HG03378 (cell line): ENCODE data around the gene WNT9B.
"Not testable (repeated sequence)": the region's sequence is repeated elsewhere in the genome, so short reads cannot be mapped to it uniquely, and the experiment has no call there.

ENCODE experiments used
- ATAC-seq: cut with Tn5 transposase; IDR thresholded peaks from one replicate; pipeline ENCODE4 v1.9.1; 2021; ENCODE audit warnings: mild to moderate bottlenecking, moderate library complexity; ENCODE audit not compliant: unreplicated experiment

WNT9B gene

GRCh38 chr17:46903762-46904672 is 52.6 kb downstream of the WNT9B start:
- no peak for ATAC-seq

GRCh38 chr17:46908068-46908737 is 56.8 kb downstream of the WNT9B start:
- no peak for ATAC-seq

DNA sequence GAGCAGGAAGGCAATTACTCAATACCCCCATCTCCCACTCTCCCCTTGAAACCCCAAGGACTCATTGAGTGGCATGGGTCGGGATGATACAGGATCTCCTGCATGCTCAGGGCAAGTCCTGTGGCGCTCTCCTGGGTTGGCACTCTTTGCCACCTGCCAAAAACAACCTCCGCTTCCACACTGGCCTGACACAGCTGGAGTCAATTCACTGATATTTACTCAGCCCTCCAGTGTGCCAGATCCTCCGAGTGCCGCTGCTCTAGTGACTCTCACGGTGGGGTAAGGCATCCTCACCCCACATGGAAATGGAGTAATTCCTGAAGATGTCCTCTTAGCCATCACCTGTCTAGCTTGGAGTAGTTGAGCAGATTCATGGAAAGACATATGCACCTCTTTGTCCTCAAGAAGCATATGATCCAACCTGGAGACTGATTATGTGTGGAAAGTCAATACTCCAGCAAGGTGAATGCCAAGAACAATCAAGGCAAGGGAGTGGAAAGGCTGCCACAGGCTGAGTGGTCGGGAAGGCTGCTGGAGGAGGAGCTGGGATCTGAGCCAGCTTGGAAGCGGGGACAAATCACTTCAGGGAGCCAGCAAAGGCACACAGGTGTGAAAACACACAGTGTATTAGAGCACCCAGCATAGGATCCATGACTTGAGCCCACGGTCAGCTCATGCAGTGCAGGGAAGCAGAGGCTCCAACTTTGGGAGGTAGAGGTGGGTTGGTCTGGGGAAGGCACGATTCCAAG is 59.0 kb downstream of the WNT9B start:
- ATAC-seq = no peak

GRCh38 chr17:46911311-46911710 is 59.9 kb downstream of the WNT9B start:
- no peak for ATAC-seq

DNA sequence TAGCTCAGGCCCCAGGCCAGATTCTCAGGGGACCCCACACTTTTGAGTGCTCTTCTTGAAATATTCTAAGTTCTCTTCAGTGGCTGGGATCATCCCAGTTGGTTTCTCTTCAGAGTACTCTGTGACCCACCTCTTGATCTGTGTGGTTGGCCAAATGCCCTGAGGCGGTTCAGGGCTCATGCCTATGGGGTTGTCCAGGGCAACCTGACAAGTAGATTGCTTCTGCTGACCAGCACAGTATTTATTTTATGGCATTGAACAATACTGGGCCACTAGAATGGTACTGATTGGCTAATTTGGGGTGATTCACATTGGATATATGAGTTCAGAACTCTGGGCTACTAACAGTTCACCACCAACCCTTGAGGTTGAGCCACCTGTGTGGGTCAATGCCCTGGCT is 64.2 kb downstream of the WNT9B start:
- no peak for ATAC-seq

DNA sequence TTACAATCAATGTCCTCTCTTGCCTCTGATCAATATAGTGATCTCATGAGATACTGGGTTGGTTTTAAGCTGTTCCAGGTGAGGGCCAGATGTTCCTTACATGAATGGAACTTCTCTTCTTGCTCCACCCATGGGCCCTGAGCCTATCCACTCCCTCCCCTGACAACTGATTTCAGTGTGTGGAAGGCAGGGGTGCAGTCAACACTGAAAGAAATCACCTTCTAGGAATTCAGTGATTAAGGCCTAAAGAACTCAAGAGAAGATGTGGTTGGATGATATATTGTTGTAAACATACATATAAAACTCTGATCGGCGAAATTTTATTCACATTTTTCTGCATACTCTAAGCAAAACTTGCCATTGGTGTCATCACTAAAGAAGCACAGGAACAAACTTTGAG is 64.8 kb downstream of the WNT9B start:
- no peak for ATAC-seq

- no peak for ATAC-seq
Observed at GRCh38 chr17:46916623-46917022, 65.2 kb downstream of the WNT9B start.

GRCh38 chr17:46917041-46917440 is 65.7 kb downstream of the WNT9B start:
- ATAC-seq = no peak

- no peak for ATAC-seq
Observed at GRCh38 chr17:46917516-46917915, 66.1 kb downstream of the WNT9B start.

DNA sequence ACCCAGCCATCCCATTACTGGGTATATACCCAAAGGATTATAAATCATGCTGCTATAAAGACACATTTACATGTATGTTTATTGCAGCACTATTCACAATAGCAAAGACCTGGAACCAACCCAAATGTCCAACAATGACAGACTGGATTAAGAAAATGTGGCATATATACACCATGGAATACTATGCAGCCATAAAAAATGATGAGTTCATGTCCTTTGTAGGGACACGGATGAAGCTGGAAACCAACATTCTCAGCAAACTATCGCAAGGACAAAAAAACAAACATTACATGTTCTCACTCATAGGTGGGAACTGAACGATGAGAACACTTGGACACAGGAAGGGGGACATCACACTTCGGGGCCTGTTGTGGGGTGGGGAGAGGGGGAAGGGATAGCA is 70.6 kb downstream of the WNT9B start:
- not testable (repeated sequence) for ATAC-seq

DNA sequence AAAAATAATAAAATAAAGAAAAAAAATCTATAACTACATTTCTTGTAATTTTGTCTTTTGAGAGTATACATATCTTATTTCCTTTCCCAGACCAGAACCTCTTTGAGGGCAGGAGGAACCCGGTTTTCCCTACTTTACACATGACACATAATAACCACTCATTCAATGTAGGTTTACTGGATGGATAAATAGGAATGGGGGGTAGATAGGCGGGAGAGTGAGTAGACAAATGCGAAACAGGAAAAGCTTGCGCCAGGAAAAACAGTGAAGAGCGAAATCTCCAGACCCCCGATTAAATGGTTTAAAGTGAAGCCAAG is 71.1 kb downstream of the WNT9B start:
- no peak for ATAC-seq

GRCh38 chr17:46922804-46923635 is 71.6 kb downstream of the WNT9B start, which contains the start of gene GOSR2:
Gene GOSR2 (plus strand): TSS chr17:46923160. CDS start chr17:46923193, 33 bp downstream.
- peak; percentile 72 for ATAC-seq

DNA sequence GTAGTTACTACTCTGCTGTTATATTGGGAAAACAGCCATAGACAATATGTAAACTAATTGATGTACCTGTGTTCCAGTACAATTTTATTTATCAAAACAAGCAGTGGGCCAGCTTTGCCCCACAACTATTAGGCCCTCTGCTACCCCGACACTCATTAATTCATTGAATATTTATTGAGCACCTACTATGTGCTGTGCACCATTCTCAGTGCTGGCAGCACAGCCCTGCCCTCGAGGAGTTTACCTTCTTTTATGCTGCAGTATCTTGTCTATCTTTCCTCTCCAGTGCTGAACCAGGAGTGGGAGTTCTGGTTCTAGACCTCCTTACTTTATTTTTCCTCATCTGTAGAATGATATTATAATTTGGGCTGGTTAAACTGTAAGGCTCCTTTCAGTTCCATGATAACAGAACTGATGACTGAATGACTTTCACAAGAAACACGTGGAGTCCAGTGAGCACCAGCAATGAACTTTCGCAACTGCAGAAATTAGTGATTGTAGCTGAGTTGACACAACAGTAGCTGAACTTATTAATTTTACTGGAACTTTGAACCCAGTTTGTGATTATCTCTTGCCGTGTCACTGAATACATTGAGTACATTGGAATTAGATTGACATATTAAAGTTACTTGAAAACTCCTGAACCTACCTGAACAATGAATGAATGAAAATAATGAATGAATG is 73.9 kb downstream of the WNT9B start:
- ATAC-seq = no peak

GRCh38 chr17:46928467-46929261 is 77.3 kb downstream of the WNT9B start:
- no peak for ATAC-seq

- no peak for ATAC-seq
Observed at GRCh38 chr17:46929413-46929812, 78.0 kb downstream of the WNT9B start.

- ATAC-seq = no peak
Observed at GRCh38 chr17:46930051-46930450, 78.7 kb downstream of the WNT9B start.

DNA sequence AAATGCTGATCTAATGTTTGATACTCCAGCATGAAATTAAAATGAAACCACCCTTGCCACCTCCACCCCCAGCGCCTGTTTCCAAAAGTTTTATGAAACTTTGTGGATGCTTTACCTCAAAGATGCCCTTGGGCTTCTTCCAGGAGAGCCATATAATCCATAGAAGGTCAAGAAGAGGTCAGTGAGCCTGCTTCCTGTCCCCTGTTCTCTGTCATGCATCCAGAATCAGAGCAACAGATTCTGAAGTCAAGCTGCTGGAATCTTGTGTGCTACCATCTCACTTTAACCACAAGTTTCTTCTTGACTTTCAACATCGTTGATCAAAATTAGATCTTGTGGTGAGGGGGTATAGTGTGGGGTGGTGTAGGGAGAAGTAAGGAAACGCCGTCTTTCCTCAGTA is 80.2 kb downstream of the WNT9B start:
- ATAC-seq = no peak

- ATAC-seq = no peak
Observed at GRCh38 chr17:46935658-46936266, 84.4 kb downstream of the WNT9B start.
